Activated CD4-positive, alpha-beta T cell treated with anti-CD3 and anti-CD28 coated beads for 36 hours (primary cell): ENCODE data around the gene FEM1B. TPM values are rescaled to one million over a fixed set of nuclear protein-coding genes. Genes with fewer than 3 reads are reported as not detected.

Experiments
- ATAC-seq: fragments of 200-7000 bp; cut with Tn5 transposase; one replicate; pipeline ENCODE4 v1.10.0; 2021; ENCODE audit warnings: mild to moderate bottlenecking, moderate library complexity
- CTCF ChIA-PET: fragments of 350-600 bp; sonication (Branson Sonifier 250); formaldehyde crosslinking; loops from one replicate; lab custom pipeline; 2021; ENCODE audit warnings: antibody characterized with exemption; lab: Charles Lee
- POLR2A ChIA-PET: fragments of 350-600 bp; sonication (Branson Sonifier 250); formaldehyde crosslinking; loops from one replicate; lab custom pipeline; 2021; ENCODE audit warnings: antibody characterized with exemption, inconsistent platforms; lab: Charles Lee
- DNase-seq: peaks from one replicate; pipeline ENCODE4 v3.0.0-alpha.2; 2020
- H3K27ac Mint-ChIP-seq: one replicate; pipeline ENCODE4 v1.8.0; 2021; ENCODE audit warnings: mixed read lengths
- H3K27me3 Mint-ChIP-seq: one replicate; pipeline ENCODE4 v1.8.0; 2021; ENCODE audit warnings: mixed read lengths
- H3K36me3 Mint-ChIP-seq: one replicate; pipeline ENCODE4 v1.8.0; 2021; ENCODE audit warnings: low read depth, mixed read lengths
- H3K4me1 Mint-ChIP-seq: one replicate; pipeline ENCODE4 v1.8.0; 2021; ENCODE audit warnings: mixed read lengths
- H3K4me3 Mint-ChIP-seq: one replicate; pipeline ENCODE4 v1.8.0; 2021; ENCODE audit warnings: mild to moderate bottlenecking, moderate library complexity, mixed read lengths
- H3K9me3 Mint-ChIP-seq: one replicate; pipeline ENCODE4 v1.8.0; 2021; ENCODE audit warnings: low read depth, mixed read lengths
- intact Hi-C, 2 experiments: fragments of 100-400 bp; cut with DNase I in 1 of 2; cut with micrococcal nuclease in 1 of 2; formaldehyde crosslinking; loops; one replicate each; pipeline versions ENCODE4 v1.14.2 to v1.15.1; 2022 to 2024; cut with DNase I, micrococcal nuclease
- total RNA-seq, 2 experiments: library from RNA; stranded (reverse); gene quantifications; one replicate each; pipeline ENCODE4 v1.2.3, GENCODE V29; 2021

Gene FEM1B
- total RNA-seq, 2 experiments from 2014 or later = 41.1 to 50.0 TPM

DNA sequence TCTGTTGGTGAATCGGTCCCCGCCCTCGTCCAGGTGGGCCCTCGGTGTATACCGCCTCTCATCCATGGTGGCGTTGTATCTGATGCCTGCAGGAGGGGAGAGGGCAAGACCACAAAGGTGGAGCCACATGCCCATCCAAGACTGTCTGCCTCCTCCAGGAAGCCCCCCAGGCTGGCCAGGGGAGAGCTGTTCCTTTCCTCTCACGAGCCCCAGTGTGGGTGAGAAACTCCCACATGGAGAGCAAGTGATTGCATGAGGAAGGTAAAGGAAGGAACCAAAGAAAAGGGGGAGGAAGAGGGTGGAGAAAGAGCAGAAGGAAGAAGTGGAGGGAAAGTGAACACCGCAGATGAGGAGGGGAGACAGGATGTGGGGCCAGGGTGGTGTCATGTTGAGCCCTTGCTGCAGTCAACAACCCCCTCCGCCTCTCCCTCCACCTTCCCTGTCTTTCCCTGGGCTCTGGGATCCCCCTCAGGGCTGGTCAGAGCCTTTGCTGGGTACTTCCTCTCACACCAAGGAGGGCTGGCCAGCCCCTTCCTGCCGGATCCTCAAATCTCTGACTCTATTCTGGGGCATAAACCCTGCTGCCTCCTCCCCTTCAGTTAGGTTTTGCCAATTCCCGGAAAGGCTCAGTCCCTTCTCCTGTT, 49.3 kb downstream of the FEM1B start:
- peak overlapping the region; percentile 55 for H3K27ac Mint-ChIP-seq
- ChIA-PET POLR2A (no interaction called here), CTCF (interaction anchor here (0.7 kb wide), 1 partner anchor 20 kb away, joined by 6 read pairs; no protein-coding TSS in a partner anchor)

DNA sequence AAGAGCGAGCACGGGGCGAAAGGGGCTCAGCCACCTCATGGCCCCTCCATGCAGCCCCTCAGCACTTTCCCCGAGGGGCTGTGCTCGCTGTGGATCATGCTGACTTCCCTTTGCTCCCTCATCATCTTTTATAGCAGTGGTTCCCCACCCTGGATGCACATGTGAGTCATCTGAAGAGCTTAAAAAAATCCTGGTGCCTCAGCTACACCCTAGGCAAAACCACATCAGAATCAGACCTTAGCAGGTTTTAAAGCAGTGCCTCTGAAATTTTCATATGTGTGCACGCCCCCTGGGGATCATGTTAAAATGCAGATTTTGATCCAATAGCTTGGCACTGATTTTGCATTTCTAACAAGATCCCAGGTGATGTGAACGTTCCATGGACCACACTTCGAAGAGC, 50.9 kb downstream of the FEM1B start:
- Mint-ChIP-seq H3K9me3 (no peaks in the 10 kb centered on the region), H3K27ac (peak overlapping the region; percentile 44), H3K36me3 (no peaks in the 10 kb centered on the region), H3K4me3 (no peak overlapping the region), H3K4me1 (peaks cover 35% of the 10 kb centered on the region), H3K27me3 (peaks cover 3% of the 10 kb centered on the region)
- ChIA-PET POLR2A (interaction anchor here (0.7 kb wide), 1 partner anchor 73 kb away, joined by 3 read pairs; no protein-coding TSS in a partner anchor), CTCF (interaction anchor here (0.7 to 1.5 kb wide), 3 partner anchors 13 to 23 kb away, joined by 3 to 4 read pairs (median 4); no protein-coding TSS in a partner anchor)
- peak; percentile 42 for DNase-seq
- intact Hi-C loops = no loop called here
- peak; percentile 93 for ATAC-seq

More for the DNA sequence above, 49.3 kb downstream of the FEM1B start:
- DNase-seq (no peak), ATAC-seq (peak; percentile 34)
- H3K36me3 Mint-ChIP-seq = no peaks in the 10 kb centered on the region
- no peak overlapping the region for H3K4me3 Mint-ChIP-seq
- H3K27me3 Mint-ChIP-seq = peaks cover 2% of the 10 kb centered on the region
- peaks cover 35% of the 10 kb centered on the region for H3K4me1 Mint-ChIP-seq
- intact Hi-C loops = no loop called here
- no peaks in the 10 kb centered on the region for H3K9me3 Mint-ChIP-seq

DNA sequence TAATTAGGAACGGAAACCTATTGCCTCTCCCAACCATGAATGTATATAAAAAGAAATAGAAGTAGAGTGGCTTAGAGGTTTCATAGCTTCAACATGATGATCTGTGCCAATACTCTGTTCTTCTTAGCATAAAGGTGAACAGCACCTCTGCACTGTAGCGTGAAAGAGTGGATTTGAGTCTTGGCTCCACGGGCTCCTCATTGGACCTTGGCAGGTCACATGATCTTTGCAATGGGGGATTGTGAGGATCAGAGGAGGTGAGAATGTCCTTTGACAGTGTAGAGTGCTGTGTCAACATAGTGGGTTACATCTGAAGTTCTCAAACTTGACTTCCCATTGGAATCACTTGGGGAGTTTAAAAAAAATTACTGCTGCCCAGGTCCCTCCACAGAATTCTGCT, 51.4 kb downstream of the FEM1B start:
- intact Hi-C loops = no loop called here
- Mint-ChIP-seq H3K27ac (no peak overlapping the region), H3K4me3 (no peak overlapping the region), H3K36me3 (no peaks in the 10 kb centered on the region), H3K4me1 (peaks cover 38% of the 10 kb centered on the region), H3K27me3 (peaks cover 3% of the 10 kb centered on the region), H3K9me3 (no peaks in the 10 kb centered on the region)
- DNase-seq (no peak), ATAC-seq (no peak)
- ChIA-PET POLR2A (no interaction called here), CTCF (interaction anchor here (1.0 to 1.5 kb wide), 2 partner anchors 14 to 23 kb away, joined by 4 read pairs; no protein-coding TSS in a partner anchor)

DNA sequence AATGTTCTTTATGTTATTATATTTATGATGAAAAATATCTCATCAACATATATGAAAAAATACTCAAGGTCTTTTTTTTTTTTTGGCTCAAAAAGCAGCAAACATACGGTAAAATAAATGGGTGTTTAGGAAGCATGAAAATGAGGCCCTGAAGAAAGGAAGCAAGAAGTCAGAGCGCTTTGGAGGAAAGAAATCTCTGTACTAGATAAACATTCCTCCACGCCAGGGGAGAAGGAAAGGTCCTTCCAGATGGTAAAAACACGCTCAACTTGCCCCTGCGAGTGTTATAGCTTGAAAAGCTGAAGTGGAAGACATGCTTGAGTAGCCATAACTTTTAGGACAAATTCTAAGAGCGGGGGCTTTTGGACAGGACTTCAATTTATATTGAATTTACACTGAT, 52.9 kb downstream of the FEM1B start:
- POLR2A ChIA-PET = no interaction called here
- no peak for DNase-seq
- Mint-ChIP-seq H3K36me3 (no peaks in the 10 kb centered on the region), H3K27me3 (peaks cover 3% of the 10 kb centered on the region), H3K4me1 (peaks cover 38% of the 10 kb centered on the region), H3K27ac (no peak overlapping the region), H3K9me3 (no peaks in the 10 kb centered on the region), H3K4me3 (no peak overlapping the region)
- CTCF ChIA-PET = no interaction called here
- intact Hi-C loops = no loop called here
- ATAC-seq = no peak

DNA sequence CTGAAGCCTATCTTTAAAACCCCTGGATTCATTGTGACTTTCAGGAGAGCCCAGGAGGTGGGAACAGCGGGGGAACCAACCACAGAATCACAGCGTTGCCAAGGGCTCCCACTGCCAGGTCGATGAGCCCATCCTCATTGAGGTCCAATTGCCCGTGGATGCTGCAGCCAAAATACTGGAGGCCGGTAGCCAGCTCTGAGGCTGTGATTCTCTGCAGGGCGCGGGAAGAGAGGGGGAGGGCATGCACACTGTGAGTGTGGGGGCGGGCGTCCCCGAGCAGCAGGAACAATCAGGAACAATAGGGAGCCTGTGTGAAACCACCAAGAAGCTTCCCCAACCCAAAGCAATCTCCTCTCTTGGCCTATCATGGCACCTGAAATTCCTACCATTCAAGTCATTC, 53.4 kb downstream of the FEM1B start:
- DNase-seq (no peak), ATAC-seq (no peak)
- ChIA-PET POLR2A (no interaction called here), CTCF (no interaction called here)
- Mint-ChIP-seq H3K4me1 (peaks cover 38% of the 10 kb centered on the region), H3K27ac (no peak overlapping the region), H3K4me3 (no peak overlapping the region), H3K9me3 (no peaks in the 10 kb centered on the region), H3K36me3 (no peaks in the 10 kb centered on the region), H3K27me3 (peaks cover 3% of the 10 kb centered on the region)
- intact Hi-C loops = no loop called here

DNA sequence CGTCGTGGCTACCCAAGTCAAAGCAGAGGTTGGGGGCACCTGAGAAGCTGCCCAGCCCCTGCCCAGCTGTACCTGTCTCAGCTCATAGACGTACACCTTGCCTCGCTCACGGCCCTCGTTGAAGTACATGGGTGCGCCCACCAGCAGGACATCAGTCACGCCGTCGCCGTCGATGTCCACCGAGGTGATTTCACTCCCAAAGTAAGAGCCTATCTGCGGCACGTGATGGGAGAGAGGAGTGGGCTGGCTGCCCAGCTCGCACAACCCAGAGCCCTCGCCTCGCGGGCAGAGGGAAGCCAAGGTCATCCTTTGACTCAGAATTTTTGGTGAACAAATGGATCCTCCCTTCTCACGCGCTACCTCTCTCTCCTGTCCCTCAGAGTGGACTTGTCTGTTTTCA, 54.7 kb downstream of the FEM1B start:
- ChIA-PET CTCF (no interaction called here), POLR2A (no interaction called here)
- no peak for DNase-seq
- intact Hi-C loops = no loop called here
- H3K4me1 Mint-ChIP-seq = peaks cover 26% of the 10 kb centered on the region
- no peak overlapping the region for H3K4me3 Mint-ChIP-seq
- no peak for ATAC-seq
- H3K27ac Mint-ChIP-seq = no peak overlapping the region
- no peaks in the 10 kb centered on the region for H3K36me3 Mint-ChIP-seq
- no peaks in the 10 kb centered on the region for H3K9me3 Mint-ChIP-seq
- H3K27me3 Mint-ChIP-seq = peaks cover 3% of the 10 kb centered on the region

GRCh38 chr15:68333775-68334470, 56.4 kb downstream of the FEM1B start:
- H3K27me3 Mint-ChIP-seq = peaks cover 1% of the 10 kb centered on the region
- H3K36me3 Mint-ChIP-seq = no peaks in the 10 kb centered on the region
- POLR2A ChIA-PET = no interaction called here
- H3K9me3 Mint-ChIP-seq = no peaks in the 10 kb centered on the region
- ATAC-seq = no peak
- DNase-seq = no peak
- no peak overlapping the region for H3K27ac Mint-ChIP-seq
- H3K4me1 Mint-ChIP-seq = peaks cover 9% of the 10 kb centered on the region
- H3K4me3 Mint-ChIP-seq = no peak overlapping the region
- intact Hi-C loops = no loop called here
- CTCF ChIA-PET = interaction anchor here (0.6 to 1.6 kb wide), 3 partner anchors 28 to 591 kb away, joined by 3 to 8 read pairs (median 4); no protein-coding TSS in a partner anchor

- DNase-seq = no peak
- peaks cover 3% of the 10 kb centered on the region for H3K4me1 Mint-ChIP-seq
- intact Hi-C loops = no loop called here
- no peaks in the 10 kb centered on the region for H3K9me3 Mint-ChIP-seq
- H3K27me3 Mint-ChIP-seq = peaks cover 1% of the 10 kb centered on the region
- CTCF ChIA-PET = interaction anchor here (1.6 kb wide), 1 partner anchor 28 kb away, joined by 8 read pairs; no protein-coding TSS in a partner anchor
- POLR2A ChIA-PET = no interaction called here
- no peak for ATAC-seq
- H3K4me3 Mint-ChIP-seq = no peak overlapping the region
- no peaks in the 10 kb centered on the region for H3K36me3 Mint-ChIP-seq
- H3K27ac Mint-ChIP-seq = no peak overlapping the region
Observed at GRCh38 chr15:68334661-68335124, 57.1 kb downstream of the FEM1B start.

DNA sequence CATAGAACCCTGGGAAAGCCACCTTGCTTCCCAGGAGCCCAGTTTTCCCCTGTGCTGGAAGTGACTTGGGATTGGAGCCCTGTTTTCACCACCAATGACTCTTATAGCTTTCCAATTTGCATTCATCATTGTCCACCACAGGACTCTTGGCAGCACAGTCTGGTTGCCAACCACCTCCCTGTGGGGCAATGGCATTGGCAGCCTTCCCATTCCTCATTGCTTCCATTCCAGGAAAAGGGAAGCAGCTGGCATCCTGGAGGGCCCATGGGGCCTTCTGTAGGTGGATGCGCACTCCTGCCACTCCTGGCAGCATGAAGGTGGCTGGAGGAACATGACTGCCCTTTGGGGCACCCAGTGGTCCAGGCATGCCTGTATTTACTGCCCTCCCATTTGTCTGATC, 57.7 kb downstream of the FEM1B start:
- ATAC-seq = no peak
- POLR2A ChIA-PET = no interaction called here
- CTCF ChIA-PET = interaction anchor here (0.7 to 1.6 kb wide), 2 partner anchors 29 to 59 kb away, joined by 3 to 8 read pairs; no protein-coding TSS in a partner anchor
- Mint-ChIP-seq H3K36me3 (no peaks in the 10 kb centered on the region), H3K27me3 (peaks cover 1% of the 10 kb centered on the region), H3K27ac (no peak overlapping the region), H3K9me3 (no peaks in the 10 kb centered on the region), H3K4me1 (peaks cover 3% of the 10 kb centered on the region), H3K4me3 (no peak overlapping the region)
- DNase-seq = no peak
- intact Hi-C loops = no loop called here

GRCh38 chr15:68335655-68336054, 58.1 kb downstream of the FEM1B start:
- ChIA-PET POLR2A (no interaction called here), CTCF (interaction anchor here (0.6 to 0.7 kb wide), 2 partner anchors 36 to 59 kb away, joined by 3 read pairs; no protein-coding TSS in a partner anchor)
- peaks cover 3% of the 10 kb centered on the region for H3K4me1 Mint-ChIP-seq
- no peaks in the 10 kb centered on the region for H3K9me3 Mint-ChIP-seq
- no peak overlapping the region for H3K27ac Mint-ChIP-seq
- no peaks in the 10 kb centered on the region for H3K36me3 Mint-ChIP-seq
- intact Hi-C loops = no loop called here
- DNase-seq = no peak
- peaks cover 1% of the 10 kb centered on the region for H3K27me3 Mint-ChIP-seq
- no peak overlapping the region for H3K4me3 Mint-ChIP-seq
- ATAC-seq = no peak

DNA sequence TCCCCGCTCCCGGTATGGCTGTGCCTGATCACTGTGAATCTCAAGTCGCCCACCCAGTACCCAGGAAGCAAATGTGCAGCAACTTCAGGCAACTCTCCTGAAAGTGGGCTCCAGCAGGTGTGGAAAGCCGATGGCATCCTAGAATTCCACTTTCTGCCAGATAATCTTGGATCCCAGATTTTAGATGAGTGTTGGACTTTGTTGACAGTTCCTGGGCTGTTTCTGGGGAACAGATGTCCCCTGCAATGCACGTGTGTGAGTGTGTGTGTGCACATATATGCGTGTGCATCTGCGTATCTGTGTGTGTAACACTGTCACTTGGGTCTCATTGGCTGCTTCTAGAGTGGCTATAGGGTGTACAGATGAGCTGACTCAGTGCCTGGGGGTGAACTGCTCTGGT, 59.0 kb downstream of the FEM1B start:
- Mint-ChIP-seq H3K27me3 (peaks cover 1% of the 10 kb centered on the region), H3K27ac (no peak overlapping the region), H3K36me3 (no peaks in the 10 kb centered on the region), H3K9me3 (no peaks in the 10 kb centered on the region), H3K4me3 (no peak overlapping the region), H3K4me1 (peaks cover 3% of the 10 kb centered on the region)
- ATAC-seq = no peak
- no peak for DNase-seq
- ChIA-PET POLR2A (no interaction called here), CTCF (interaction anchor here (0.6 kb wide), 1 partner anchor 43 kb away, joined by 3 read pairs; no protein-coding TSS in a partner anchor)
- intact Hi-C loops = no loop called here
